ENCODE measurements around the gene GFOD2.
A peak's percentile ranks its signal among the peaks of the same experiment; 100 is the strongest.
"Not testable (repeated sequence)": the region's sequence is repeated elsewhere in the genome, so short reads cannot be mapped to it uniquely, and the experiment has no call there.

Gene GFOD2
- total RNA-seq: 6.1 to 21.6 (median 12.4) reads per million in 17 experiments

DNA sequence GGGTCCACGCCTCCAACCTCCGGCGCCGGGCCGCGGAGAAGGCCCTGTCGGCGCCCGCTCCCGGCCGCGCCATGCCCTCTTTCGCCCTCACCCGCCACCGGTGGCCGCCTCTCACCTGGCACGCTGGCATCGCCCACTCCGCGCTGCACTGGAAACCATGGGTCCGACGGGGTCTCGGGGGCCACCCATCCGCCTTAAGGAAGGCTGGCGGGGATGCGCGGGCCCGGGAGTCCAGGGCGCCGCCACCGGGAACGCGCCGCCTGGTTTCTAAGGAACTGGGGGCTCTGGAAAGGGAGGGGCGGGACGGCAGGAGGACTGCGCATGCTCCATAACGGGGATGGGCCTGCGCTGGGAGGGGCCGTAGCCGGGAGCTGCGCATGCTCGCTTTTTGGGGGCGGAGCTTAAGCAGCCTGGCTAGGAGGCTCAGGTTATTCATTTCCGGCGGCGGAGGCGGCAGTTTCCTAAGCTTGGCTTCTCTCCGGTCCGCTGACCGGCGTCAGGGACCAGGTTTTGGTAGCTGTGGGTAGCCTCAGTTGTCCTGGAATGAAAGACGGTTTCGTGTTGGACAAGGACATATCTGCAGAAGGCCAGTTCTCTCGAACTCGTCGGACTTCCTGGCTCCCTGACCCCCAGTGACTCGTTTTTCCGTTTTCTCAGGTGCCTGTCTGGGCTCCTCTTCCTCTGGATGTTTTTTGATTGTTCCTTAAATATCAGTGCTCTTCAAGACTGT is at the start of gene GFOD2:
Gene GFOD2, minus strand, starts transcription at position 269 of the 730 bp plus-strand sequence. CDS start 33,601 bp downstream, outside the sequence.
- DNase-seq: peak; percentile 98 to 99 (median 99)

- no peak for DNase-seq
Measured at GRCh38 chr16:67767953-67768352, 48.8 kb upstream of the GFOD2 start.

DNA sequence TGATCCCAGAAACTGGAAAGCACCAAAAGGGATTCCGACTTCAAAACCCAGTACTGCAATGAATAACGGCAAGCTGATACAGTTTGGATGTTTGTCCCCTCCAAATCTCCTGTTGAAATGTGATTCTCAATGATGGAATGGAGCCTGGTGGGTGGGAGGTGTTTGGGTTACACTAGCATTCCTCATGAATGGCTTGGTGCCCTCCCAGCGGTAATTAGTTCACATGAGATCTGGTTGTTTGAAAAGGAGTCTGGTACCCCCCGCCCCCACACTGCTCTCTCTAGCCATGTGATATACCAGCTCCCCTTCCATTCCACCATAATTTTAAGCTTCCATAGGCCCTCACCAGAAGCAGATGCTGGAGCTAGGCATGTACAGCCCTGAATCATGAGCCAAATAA is 47.2 kb upstream of the GFOD2 start:
- no peak for DNase-seq

DNA sequence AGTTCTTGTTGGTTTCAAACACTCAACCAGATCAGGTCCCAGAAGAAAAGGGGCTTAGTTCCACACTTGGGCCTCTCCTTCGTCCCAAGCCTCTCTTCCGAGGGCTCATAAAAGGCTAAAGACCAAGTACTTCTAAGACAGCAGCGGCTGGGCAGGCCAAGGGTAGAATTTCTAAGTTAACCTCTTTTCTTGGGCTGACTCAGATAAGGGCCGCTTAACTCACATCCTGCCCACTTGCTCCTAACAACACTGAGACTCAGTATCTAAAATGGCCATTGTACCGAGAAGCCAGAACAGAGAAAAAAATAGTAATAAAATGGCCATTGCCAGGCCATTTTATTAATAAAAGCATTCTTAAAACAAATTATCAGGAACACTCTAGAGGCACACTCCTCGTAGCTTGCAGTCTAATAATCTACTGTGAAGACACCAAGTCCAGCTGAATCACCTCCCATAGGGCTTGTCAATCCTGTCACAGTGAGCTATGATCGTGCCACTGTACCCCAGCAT is 45.1 kb upstream of the GFOD2 start:
- DNase-seq: no peak

DNA sequence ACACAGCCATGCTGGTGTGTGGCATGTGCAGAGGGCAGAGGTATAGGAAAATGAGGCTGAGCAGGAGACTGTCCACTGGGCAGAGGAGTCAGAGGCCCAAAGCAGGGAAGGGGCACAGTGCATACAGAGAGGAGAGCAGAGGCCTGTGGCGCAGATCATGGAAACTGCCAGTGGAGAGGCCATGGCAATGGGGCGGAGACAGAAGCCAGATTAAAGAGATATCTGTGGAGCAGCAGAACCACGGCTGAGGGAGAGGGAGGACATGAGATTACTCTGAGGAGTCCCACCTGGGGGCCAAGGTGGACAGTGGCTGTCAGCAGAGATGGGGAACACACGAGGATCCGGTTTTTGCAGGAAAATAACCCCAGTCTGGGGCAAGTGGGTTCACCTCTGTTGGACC is 44.0 kb upstream of the GFOD2 start:
- DNase-seq: no peak

GRCh38 chr16:67762385-67762784 is 43.3 kb upstream of the GFOD2 start:
- no peak for DNase-seq

DNA sequence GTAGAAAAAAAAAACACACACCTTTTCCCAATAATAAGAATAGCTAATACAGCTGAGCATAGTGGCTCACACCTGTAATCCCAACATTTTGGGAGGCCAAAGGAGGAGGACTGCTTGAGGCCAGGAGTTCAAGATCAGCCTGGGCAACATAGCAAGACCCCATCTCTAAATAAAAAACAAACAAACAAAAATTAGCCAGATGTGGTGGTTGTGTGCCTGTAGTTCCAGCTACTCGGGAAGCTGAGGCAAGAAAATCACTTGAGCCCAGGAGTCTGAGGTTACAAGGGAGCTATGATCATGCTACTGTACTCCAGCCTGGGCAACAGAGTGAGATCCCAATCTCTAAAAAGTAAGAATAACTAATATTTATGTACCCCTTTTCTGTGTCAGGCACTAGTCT is 42.8 kb upstream of the GFOD2 start:
- no peak for DNase-seq

DNA sequence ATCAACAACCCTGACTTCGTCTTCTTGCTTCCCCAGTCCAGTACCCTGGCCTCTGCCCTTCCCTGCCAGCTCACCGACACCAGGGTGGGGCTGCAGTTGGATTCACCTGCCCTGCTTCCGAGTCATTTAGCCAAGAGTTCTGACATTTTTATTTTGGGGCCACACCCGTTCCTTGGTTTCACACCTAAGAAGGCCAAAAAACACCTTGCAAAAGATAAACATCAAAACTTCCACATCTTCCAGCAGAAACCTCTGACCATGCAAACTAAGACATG is 41.8 kb upstream of the GFOD2 start:
- no peak for DNase-seq

DNA sequence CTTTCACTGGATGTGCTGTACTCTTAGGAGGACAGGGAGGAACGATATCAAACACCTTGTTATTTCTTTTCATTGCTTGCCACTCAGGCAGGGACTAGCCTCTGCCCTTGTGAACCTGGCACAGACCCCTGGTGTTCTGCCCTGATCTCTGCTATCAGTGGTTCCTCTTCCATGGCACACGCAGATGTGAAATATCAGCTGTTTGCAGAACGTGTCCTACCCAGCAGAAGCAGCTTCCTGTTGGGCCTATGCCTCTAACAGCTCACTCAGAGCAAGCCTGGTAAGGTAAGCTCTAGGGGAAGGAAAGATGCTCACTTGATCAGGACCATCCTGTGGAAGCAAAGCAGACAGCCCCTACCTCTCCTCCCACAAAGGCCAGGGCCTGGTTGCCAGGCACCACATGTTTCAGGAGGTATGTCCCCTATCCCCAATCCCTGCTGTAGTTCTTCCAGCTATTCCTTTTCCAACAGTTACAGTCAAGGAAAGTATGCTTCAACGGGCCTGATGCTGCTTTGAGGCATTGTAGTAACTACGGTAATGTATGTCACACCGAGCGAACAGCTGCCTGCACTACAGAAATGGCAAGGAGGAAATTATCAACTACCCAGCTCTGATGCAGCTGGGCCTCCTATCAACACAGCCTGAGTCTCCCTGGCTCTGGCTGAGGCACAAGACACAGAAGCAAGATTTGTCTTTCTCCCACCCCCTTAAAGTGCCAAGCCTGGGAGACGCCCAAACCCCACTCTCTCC is 41.3 kb upstream of the GFOD2 start:
- DNase-seq: peak in 3 of 4 experiments; percentile 7 to 27 (median 24)

- DNase-seq: no peak
Measured at GRCh38 chr16:67758966-67759365, 39.9 kb upstream of the GFOD2 start.

- no peak for DNase-seq
Measured at GRCh38 chr16:67758006-67758405, 38.9 kb upstream of the GFOD2 start.

DNA sequence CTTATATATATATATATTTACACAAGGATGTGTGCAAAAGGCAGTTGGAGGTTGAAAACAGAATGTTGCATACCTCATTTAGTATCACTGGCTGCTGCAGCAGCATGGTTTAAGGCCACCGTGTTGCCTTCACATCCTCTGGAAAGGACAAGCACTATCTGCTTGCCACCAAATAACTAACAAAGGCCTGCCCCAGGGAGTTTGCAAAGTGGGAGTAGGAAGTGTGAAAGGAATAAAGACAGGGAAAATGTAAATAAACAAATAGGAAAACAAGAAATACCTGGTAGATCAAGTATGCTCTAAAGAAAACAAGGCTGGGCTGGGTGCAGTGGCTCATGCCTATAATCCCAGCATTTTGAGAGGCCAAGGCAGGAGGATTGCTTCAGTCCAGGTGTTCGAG is 33.5 kb upstream of the GFOD2 start:
- DNase-seq: no peak

- not testable (repeated sequence) for DNase-seq
Measured at GRCh38 chr16:67751331-67751730, 32.2 kb upstream of the GFOD2 start.

- DNase-seq: no peak
Measured at GRCh38 chr16:67750466-67750865, 31.4 kb upstream of the GFOD2 start.

- DNase-seq: no peak
Measured at GRCh38 chr16:67749436-67750078, 30.4 kb upstream of the GFOD2 start.

GRCh38 chr16:67748834-67749233 is 29.7 kb upstream of the GFOD2 start:
- DNase-seq: no peak

GRCh38 chr16:67746846-67747245 is 27.7 kb upstream of the GFOD2 start:
- DNase-seq: no peak

DNA sequence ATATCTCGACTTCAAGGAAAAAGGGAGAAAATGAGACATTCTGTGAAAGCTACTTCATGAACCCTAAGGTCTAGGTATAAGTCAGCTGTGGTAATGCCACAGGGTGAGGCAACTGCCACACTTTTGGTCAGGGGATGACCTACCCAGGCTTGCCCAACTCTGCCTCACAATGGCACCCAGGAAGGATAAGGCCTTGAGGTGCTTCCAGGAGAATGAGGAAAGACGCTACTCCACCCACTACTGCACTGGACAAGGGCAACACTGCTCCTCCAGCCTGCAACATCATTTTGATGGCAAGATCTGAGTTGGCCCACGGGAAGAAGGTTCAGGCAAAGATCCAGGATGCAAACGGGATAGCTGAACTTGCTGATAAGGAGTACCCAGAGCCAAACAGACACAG is 22.0 kb upstream of the GFOD2 start:
- DNase-seq: no peak

- DNase-seq: no peak
Measured at GRCh38 chr16:67740391-67740790, 21.3 kb upstream of the GFOD2 start.

GRCh38 chr16:67736858-67737257 is 17.7 kb upstream of the GFOD2 start:
- no peak for DNase-seq

DNA sequence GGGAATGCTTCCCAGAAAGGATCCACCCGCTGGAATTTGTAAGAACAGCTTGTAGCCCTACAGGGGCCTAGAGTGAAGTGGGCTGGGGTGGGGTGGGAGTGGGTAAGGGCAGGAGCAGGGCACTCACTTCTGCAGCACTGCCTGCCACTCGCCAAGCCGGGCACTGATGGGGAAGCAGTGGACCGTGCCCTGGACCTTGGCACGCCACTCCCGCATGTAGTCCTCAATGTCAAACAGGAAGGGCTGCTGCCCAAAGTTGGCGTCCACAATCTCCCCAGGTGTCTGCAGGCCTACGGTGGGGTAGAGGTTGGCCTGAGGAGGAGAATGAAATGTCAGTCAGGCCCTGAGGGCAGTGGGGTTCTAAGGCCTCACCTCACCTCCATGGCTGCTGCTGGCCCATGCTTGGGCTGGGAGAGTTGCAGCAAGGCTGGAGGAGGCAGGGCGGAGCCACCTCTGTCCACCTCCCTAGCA is 15.7 kb upstream of the GFOD2 start:
- no peak for DNase-seq

DNA sequence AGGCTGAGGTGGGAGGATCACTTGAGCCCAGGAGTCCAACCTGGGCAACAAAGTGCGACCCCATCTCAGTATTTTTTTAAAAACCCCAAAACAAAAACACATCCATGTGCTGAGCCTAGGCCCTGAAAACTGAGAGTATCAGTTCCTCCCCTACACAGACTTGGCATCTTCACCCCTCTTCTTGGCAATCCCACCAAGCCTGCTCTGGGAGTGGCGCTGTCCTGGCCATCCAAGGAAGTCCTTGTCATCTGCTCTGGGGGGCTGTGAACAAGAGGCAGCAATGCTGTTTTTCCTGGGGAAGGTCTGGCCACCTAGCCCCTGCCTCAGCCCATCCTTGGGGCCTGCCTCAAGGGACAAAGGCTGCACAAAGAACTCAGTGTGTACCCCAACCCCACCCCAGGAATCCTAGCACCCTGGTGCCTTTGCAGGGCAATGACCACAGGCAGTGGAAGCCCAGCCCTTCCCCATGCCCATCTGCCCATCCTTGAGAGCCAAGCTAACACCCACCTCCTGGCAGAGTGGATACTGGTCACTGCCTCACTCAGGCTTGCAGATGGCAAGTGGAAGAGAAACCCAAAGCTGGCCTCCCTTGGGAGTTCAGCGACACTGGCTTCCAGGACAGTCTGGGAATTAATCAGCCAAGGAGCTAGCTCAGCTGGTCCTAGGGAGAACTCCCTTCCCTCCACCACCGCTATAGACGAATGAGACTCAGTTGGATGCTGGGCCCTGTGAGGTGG is 14.8 kb upstream of the GFOD2 start:
- no peak for DNase-seq

DNA sequence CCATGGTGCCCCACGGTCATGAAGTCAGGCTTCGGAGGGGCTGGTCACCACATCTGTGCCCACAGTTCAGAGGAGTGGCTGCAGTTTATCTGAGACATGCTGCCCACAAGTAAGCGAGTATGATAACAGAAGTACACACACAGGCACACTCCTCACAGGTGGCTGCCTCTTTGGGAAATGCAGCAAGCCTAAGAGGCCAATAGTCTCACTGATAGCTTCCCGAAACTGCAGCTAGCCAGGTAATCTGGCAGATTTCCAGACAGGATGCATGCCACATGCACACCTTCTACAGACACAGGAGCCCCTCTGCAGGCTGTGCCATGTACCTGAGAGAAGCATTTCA is 12.6 kb upstream of the GFOD2 start:
- DNase-seq: no peak

All from suppressor macrophage (primary cell).